Measurements from ENCODE around the gene ABLIM2.

ABLIM2 gene

GRCh38 chr4:8158710-8159536, at the start of gene ABLIM2:
ABLIM2 (minus strand) TSS chr4:8158813; CDS start chr4:8158689, 124 bp downstream.
- DNase-seq (ENCODE audit: low spot score) = peak; percentile 94

- DNase-seq (ENCODE audit: low spot score) = no peak
Measured at GRCh38 chr4:8207314-8207713, 48.7 kb upstream of the ABLIM2 start.

GRCh38 chr4:8205749-8206611, 47.4 kb upstream of the ABLIM2 start:
- no peak for DNase-seq (ENCODE audit: low spot score)

- no peak for DNase-seq (ENCODE audit: low spot score)
Measured at GRCh38 chr4:8205241-8205707, 46.7 kb upstream of the ABLIM2 start.

- DNase-seq (ENCODE audit: low spot score) = no peak
Measured at GRCh38 chr4:8204576-8205227, 46.1 kb upstream of the ABLIM2 start.

- no peak for DNase-seq (ENCODE audit: low spot score)
Measured at GRCh38 chr4:8203817-8204216, 45.2 kb upstream of the ABLIM2 start.

GRCh38 chr4:8203052-8203401, 44.4 kb upstream of the ABLIM2 start:
- no peak for DNase-seq (ENCODE audit: low spot score)

GRCh38 chr4:8202108-8203051, 43.8 kb upstream of the ABLIM2 start:
- no peak for DNase-seq (ENCODE audit: low spot score)

GRCh38 chr4:8201321-8201781, 42.7 kb upstream of the ABLIM2 start:
- DNase-seq (ENCODE audit: low spot score) = no peak

- DNase-seq (ENCODE audit: low spot score) = no peak
Measured at GRCh38 chr4:8200302-8200975, 41.8 kb upstream of the ABLIM2 start.

GRCh38 chr4:8199594-8200301, 41.1 kb upstream of the ABLIM2 start:
- no peak for DNase-seq (ENCODE audit: low spot score)

- DNase-seq (ENCODE audit: low spot score) = peak; percentile 89
Measured at GRCh38 chr4:8198906-8199593, 40.4 kb upstream of the ABLIM2 start, which contains the start of gene SH3TC1. SH3TC1 (plus strand) TSS chr4:8199290; CDS start chr4:8205195, 5,905 bp downstream.

GRCh38 chr4:8198206-8198905, 39.7 kb upstream of the ABLIM2 start:
- no peak for DNase-seq (ENCODE audit: low spot score)

GRCh38 chr4:8197521-8197920, 38.9 kb upstream of the ABLIM2 start:
- DNase-seq (ENCODE audit: low spot score) = no peak

GRCh38 chr4:8195841-8196458, 37.3 kb upstream of the ABLIM2 start:
- no peak for DNase-seq (ENCODE audit: low spot score)

GRCh38 chr4:8195431-8195830, 36.8 kb upstream of the ABLIM2 start:
- DNase-seq (ENCODE audit: low spot score) = no peak

GRCh38 chr4:8194306-8195242, 36.0 kb upstream of the ABLIM2 start:
- DNase-seq (ENCODE audit: low spot score) = no peak

Measured in COLO829 (cell line).